Measurements from ENCODE around the gene CZIB. TPM values are rescaled to one million over a fixed set of nuclear protein-coding genes. Genes with fewer than 3 reads are reported as not detected.

CZIB gene
- total and polyA plus RNA-seq, 2 of the 13 experiments (the other 11 are each of a cell fraction or from before 2014, with no cell fraction given) = 49.2 to 67.0 TPM

DNA sequence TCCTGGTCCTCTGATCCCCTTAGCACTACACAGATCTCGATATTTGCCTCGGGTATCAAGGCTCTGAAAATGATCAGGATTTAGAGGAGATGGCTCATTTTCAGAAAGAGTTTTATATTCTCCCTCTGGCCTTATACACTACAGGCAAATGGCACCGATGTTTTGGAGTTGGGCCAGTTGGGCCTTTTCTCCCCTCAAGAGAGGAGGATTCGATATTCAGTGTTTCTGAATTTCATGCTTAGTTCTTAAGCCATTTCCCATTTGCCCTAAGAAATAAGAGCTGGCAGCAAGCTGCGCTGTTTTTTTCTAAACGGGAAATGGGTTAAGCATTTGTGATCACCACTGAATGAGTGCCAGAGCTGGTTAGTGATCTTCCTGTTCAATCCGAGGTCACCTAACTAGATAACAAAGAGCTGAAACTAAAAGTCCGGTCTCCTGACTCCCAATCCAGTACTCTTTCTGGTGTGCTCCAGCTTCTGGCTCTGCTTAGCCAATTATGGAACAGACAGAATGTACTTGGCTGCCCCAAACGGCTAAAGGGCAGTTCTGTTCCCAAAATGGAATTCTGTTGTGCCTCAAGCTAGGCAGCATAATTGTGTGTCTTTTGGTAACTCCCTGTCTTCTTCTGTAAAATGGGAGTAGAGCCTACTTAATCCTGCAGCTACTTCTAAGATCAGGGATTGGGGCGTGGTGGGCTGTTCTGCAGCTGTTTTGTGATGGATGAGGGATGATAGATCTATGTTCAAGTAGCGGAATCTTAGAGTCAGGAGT lies 25.0 kb downstream of the CZIB start:
- FAIRE-seq = no peak
- Histone ChIP-seq H4K20me1 (ENCODE audit: insufficient read depth, low read length) (no peaks in the 10 kb centered on the region), H3K36me3 (replicated peaks in 1 of 2; ENCODE audit: control insufficient read depth in 1 of 2, insufficient read depth in 2 of 2, low read length in 2 of 2) (no peaks in the 10 kb centered on the region), H3K4me3 (replicated peaks in 1 of 3; ENCODE audit: insufficient read depth in 1 of 3, low read depth in 2 of 3, low read length in 3 of 3) (peak overlapping the region in 2 of 3 experiments; percentile 84 to 91; a peak in 2 of 6 replicates), H3K9ac (ENCODE audit: insufficient read depth, low read depth, low read length) (peak overlapping the region; percentile 95; the same call in 1 of the 2 replicates), H3K4me1 (ENCODE audit: insufficient read depth, low read length) (peaks cover 60% of the 10 kb centered on the region), H3K27ac (ENCODE audit: extremely low read length, insufficient read depth, low read length) (peak overlapping the region; percentile 87), H3K9me3 (ENCODE audit: low read length) (no peaks in the 10 kb centered on the region), H3K79me2 (ENCODE audit: insufficient read depth, low read length) (peaks cover 17% of the 10 kb centered on the region), H3K4me2 (ENCODE audit: low read depth, low read length) (peak overlapping the region; percentile 74), H2AFZ (ENCODE audit: low read length) (no peak overlapping the region), H3K27me3 (ENCODE audit: control insufficient read depth in 1 of 2, insufficient read depth in 2 of 2, low read length in 2 of 2) (no peaks in the 10 kb centered on the region; a peak in 1 of 5 replicates)
- in situ Hi-C loops (cut with HindIII; ENCODE audit: extremely low pct_ligation_motif_present, low pct_unique_long_range_greater_than_20kb) (no loop called here), intact Hi-C loops (cut with micrococcal nuclease; ENCODE audit: unreplicated experiment) (loop anchor here (2.0 kb wide), 1 partner anchor 25 kb away; the partner anchor contains the start of gene CZIB)
- no peak for DNase-seq (ENCODE audit: low spot score)
- ChIA-PET CTCF (ENCODE audit: low intra/inter-chr PET ratio, low total read pairs) (no interaction called here), POLR2A (interaction anchor here (0.9 to 2.0 kb wide), 10 partner anchors 12 to 181 kb away, joined by 3 to 17 read pairs (median 4); partner anchors contain the start of gene MAGOH)
- ATAC-seq = no peak
- 63% methylated on average over 11 of the region's 11 CpGs for WGBS (ENCODE audit: low lambda C conversion rate)
- no TSS peak for BruUV-seq (replicated peaks)
- TF ChIP-seq ZKSCAN1 (IDR thresholded peaks at IDR 0.05; ENCODE audit: low read length) (no peak), KMT2A (CRISPR knock-in tag; IDR thresholded peaks at IDR 0.05) (no peak), ZNF451 (CRISPR knock-in tag; IDR thresholded peaks at IDR 0.05) (no peak), ZNF75D (CRISPR knock-in tag; IDR thresholded peaks at IDR 0.05; ENCODE audit: borderline replicate concordance) (no peak), KLF12 (CRISPR knock-in tag; IDR thresholded peaks at IDR 0.05; ENCODE audit: borderline replicate concordance) (0 out of 2 replicates have a peak, but pooled peaks have one; percentile 37), ZMAT3 (CRISPR knock-in tag; conservative IDR thresholded peaks at IDR 0.05) (no peak), SOX5 (CRISPR knock-in tag; IDR thresholded peaks at IDR 0.05; ENCODE audit: borderline replicate concordance) (no peak), NFIB (CRISPR knock-in tag; IDR thresholded peaks at IDR 0.05; ENCODE audit: borderline replicate concordance) (0 out of 2 replicates have a peak, but pooled peaks have one; percentile 34), ZNF780A (CRISPR knock-in tag; IDR thresholded peaks at IDR 0.05) (no peak), ZNF766 (CRISPR knock-in tag; IDR thresholded peaks at IDR 0.05; ENCODE audit: borderline replicate concordance) (no peak), ZBTB38 (CRISPR knock-in tag; IDR thresholded peaks at IDR 0.05) (no peak), PCBP1 (IDR thresholded peaks at IDR 0.05; ENCODE audit: borderline replicate concordance, low read depth, low read length) (no peak), TCF12 (IDR thresholded peaks at IDR 0.05) (no peak), TCF12 (CRISPR knock-in tag; IDR thresholded peaks at IDR 0.05) (no peak), IKZF4 (CRISPR knock-in tag; IDR thresholded peaks at IDR 0.05; ENCODE audit: borderline replicate concordance, low read depth, not compliant biosample characterization) (no peak), ZNF34 (CRISPR knock-in tag; IDR thresholded peaks at IDR 0.05; ENCODE audit: borderline replicate concordance) (no peak), ZNF138 (CRISPR knock-in tag; IDR thresholded peaks at IDR 0.05; ENCODE audit: low read depth) (no peak), MAF1 (CRISPR knock-in tag; IDR thresholded peaks at IDR 0.05; ENCODE audit: borderline replicate concordance) (no peak), ZNF382 (CRISPR knock-in tag; IDR thresholded peaks at IDR 0.05; ENCODE audit: borderline replicate concordance) (no peak)
- TF ChIP-seq, protein P1, sequence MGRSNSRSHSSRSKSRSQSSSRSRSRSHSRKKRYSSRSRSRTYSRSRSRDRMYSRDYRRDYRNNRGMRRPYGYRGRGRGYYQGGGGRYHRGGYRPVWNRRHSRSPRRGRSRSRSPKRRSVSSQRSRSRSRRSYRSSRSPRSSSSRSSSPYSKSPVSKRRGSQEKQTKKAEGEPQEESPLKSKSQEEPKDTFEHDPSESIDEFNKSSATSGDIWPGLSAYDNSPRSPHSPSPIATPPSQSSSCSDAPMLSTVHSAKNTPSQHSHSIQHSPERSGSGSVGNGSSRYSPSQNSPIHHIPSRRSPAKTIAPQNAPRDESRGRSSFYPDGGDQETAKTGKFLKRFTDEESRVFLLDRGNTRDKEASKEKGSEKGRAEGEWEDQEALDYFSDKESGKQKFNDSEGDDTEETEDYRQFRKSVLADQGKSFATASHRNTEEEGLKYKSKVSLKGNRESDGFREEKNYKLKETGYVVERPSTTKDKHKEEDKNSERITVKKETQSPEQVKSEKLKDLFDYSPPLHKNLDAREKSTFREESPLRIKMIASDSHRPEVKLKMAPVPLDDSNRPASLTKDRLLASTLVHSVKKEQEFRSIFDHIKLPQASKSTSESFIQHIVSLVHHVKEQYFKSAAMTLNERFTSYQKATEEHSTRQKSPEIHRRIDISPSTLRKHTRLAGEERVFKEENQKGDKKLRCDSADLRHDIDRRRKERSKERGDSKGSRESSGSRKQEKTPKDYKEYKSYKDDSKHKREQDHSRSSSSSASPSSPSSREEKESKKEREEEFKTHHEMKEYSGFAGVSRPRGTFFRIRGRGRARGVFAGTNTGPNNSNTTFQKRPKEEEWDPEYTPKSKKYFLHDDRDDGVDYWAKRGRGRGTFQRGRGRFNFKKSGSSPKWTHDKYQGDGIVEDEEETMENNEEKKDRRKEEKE (IDR thresholded peaks at IDR 0.05) = no peak
- TF ChIP-seq, protein P2, sequence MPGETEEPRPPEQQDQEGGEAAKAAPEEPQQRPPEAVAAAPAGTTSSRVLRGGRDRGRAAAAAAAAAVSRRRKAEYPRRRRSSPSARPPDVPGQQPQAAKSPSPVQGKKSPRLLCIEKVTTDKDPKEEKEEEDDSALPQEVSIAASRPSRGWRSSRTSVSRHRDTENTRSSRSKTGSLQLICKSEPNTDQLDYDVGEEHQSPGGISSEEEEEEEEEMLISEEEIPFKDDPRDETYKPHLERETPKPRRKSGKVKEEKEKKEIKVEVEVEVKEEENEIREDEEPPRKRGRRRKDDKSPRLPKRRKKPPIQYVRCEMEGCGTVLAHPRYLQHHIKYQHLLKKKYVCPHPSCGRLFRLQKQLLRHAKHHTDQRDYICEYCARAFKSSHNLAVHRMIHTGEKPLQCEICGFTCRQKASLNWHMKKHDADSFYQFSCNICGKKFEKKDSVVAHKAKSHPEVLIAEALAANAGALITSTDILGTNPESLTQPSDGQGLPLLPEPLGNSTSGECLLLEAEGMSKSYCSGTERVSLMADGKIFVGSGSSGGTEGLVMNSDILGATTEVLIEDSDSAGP (CRISPR knock-in tag; IDR thresholded peaks at IDR 0.05; ENCODE audit: borderline replicate concordance) = no peak

Data from HepG2 (cell line).